Transverse colon (tissue), 4 donors: Measurements from ENCODE around the gene RPTOR. TPM values are rescaled to one million over a fixed set of nuclear protein-coding genes. Genes with fewer than 3 reads are reported as not detected.

ENCODE experiments used
- DNase-seq: peaks from one replicate; pipeline ENCODE4 v3.0.0-alpha.2; 2019
- H3K27ac ChIP-seq, 4 donors: fragments of 200-600 bp; sonication (generic); 2 replicates each; pipeline ENCODE4 v1.5.1; 2016 to 2018; ENCODE audit warnings: inconsistent platforms in 4 of 4
- H3K27me3 ChIP-seq: fragments of 200-600 bp; sonication (generic); 2 replicates; pipeline ENCODE4 v1.5.1; 2017; ENCODE audit warnings: inconsistent platforms
- H3K36me3 ChIP-seq, 4 donors: fragments of 200-600 bp; sonication (generic); 2 replicates each; pipeline ENCODE4 v1.5.1; 2017 to 2019; ENCODE audit warnings: inconsistent platforms in 4 of 4
- H3K4me1 ChIP-seq, 4 donors: fragments of 200-600 bp; sonication (generic); 2 replicates each; pipeline ENCODE4 v1.5.1; 2017 to 2020; ENCODE audit warnings: inconsistent platforms in 4 of 4
- H3K4me3 ChIP-seq, 4 donors: fragments of 200-600 bp; sonication (generic); 1 replicate in 1 of 4; 2 replicates in 3 of 4; pipeline versions ENCODE4 v1.5.1 to v1.6.1; 2017 to 2019; ENCODE audit warnings: inconsistent platforms in 4 of 4
- H3K9me3 ChIP-seq, 2 donors: fragments of 200-600 bp; sonication (generic); 2 replicates each; pipeline ENCODE4 v1.5.1; 2017 to 2019; ENCODE audit warnings: inconsistent platforms in 2 of 2
- EP300 ChIP-seq: sonication (generic); formaldehyde crosslinking; IDR thresholded peaks from one replicate; pipeline ENCODE4 v1.6.1; 2017; ENCODE audit warnings: antibody characterized with exemption, low read depth
- POLR2A ChIP-seq: fragments of 450-650 bp; IDR thresholded peaks from one replicate; pipeline ENCODE4 v1.6.1; 2016; ENCODE audit warnings: antibody characterized with exemption, mild to moderate bottlenecking, moderate library complexity
- POLR2AphosphoS5 ChIP-seq, 3 donors: sonication (generic); formaldehyde crosslinking; IDR thresholded peaks; one replicate each; pipeline ENCODE4 v1.6.1; 2016; ENCODE audit warnings: antibody characterized with exemption in 3 of 3
- WGBS, 2 donors: methylation state at CpG; one replicate each; pipeline ENCODE4 v1.1.5; 2018; ENCODE audit warnings: low coverage in 1 of 2; 5-methylcytosine and 5-hydroxymethylcytosine counted together
- in situ Hi-C, 4 donors: fragments of 200-750 bp; cut with MboI; loops; one replicate each; pipeline versions ENCODE4 v1.15.0 to v1.15.1; 2017; ENCODE audit warnings: low sequenced_read_pairs in 3 of 4, low pct_ligation_motif_present in 1 of 4, low pct_unique_long_range_greater_than_20kb in 1 of 4
- intact Hi-C: fragments of 100-400 bp; cut with DNase I; formaldehyde crosslinking; loops from one replicate; pipeline ENCODE4 v1.15.1; 2023; ENCODE audit warnings: low total_unique reads
- total RNA-seq, 4 donors: library from RNA; depleted of rRNA; stranded (reverse); fragments of >200 nt; gene quantifications; one replicate each; pipeline ENCODE4 v1.1.0, GENCODE V29; 2016
- TF ChIP-seq, protein P1 (sequence below), 5 experiments: fragments of 200-600 bp in 3 of 5; fragments of 450-650 bp in 2 of 5; sonication (generic) in 3 of 5; IDR thresholded peaks; 1 replicate in 2 of 5; 2 replicates in 3 of 5; pipeline ENCODE4 v1.5.1; 2016 to 2017; ENCODE audit warnings: antibody characterized with exemption in 5 of 5, inconsistent platforms in 3 of 5, mild to moderate bottlenecking in 2 of 5, moderate library complexity in 1 of 5

The RPTOR gene
- total RNA-seq, 4 donors from 2014 or later, result 28.9 to 79.3 (median 48.0) TPM

DNA sequence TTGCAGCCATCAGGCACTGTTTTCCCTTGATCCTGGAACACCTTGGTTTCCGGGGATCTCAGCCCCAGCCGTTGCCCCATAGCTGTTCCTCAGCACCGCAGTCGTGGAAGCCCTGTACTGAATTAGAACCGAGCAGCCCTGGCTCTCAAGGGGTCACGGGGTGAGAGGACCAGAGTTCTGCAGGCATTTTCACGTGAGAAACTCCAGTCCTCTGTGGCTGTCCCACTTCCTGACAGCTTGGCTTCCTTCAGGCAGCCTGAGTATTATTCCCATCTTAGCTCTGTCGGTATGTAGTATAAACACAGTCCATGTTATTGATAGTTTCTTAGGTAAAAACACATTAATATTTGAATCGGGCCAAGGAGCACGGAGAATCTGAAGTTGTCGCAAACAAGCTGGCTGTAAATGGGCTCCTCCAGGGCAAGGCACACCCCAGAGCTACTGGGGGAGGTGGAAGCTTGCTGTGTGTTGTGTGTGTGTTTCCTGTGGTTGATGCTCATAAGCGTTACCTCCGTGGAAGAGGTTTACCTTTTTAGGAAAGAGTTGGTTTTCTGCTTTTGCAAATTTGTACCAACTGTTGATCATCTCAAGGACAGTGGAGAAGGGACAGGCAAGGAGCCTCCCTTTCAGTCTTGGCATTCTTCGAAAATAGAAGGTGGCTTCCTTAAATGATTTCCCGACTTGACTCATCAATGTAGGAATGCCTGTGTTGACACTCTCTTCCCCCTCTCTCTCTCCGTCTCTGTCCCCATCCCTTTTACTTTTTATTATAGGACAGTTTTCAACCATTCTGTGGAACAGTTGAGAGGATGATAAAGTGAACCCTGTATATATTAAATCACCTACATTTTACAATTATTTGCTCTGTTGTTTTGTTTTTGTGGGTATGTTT lies 238.1 kb downstream of the RPTOR start:
- H3K4me1 ChIP-seq, result peaks cover 0 to 38% (median 4%) of the 10 kb centered on the region in 4 donors
- no peaks in the 10 kb centered on the region for H3K36me3 ChIP-seq
- no peak overlapping the region for H3K4me3 ChIP-seq
- DNase-seq, result no peak
- intact Hi-C loops, result no loop called here
- peak overlapping the region; percentile 33 to 77 (median 57) for H3K27ac ChIP-seq
- in situ Hi-C loops, result no loop called here
- TF ChIP-seq, protein P1, sequence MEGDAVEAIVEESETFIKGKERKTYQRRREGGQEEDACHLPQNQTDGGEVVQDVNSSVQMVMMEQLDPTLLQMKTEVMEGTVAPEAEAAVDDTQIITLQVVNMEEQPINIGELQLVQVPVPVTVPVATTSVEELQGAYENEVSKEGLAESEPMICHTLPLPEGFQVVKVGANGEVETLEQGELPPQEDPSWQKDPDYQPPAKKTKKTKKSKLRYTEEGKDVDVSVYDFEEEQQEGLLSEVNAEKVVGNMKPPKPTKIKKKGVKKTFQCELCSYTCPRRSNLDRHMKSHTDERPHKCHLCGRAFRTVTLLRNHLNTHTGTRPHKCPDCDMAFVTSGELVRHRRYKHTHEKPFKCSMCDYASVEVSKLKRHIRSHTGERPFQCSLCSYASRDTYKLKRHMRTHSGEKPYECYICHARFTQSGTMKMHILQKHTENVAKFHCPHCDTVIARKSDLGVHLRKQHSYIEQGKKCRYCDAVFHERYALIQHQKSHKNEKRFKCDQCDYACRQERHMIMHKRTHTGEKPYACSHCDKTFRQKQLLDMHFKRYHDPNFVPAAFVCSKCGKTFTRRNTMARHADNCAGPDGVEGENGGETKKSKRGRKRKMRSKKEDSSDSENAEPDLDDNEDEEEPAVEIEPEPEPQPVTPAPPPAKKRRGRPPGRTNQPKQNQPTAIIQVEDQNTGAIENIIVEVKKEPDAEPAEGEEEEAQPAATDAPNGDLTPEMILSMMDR (IDR thresholded peaks at IDR 0.05), result no peak
- TF ChIP-seq POLR2A (no peak), EP300 (no peak), POLR2AphosphoS5 (IDR thresholded peaks at IDR 0.05) (peak in 2 of 3 donors; percentile 59 to 64)
- H3K27me3 ChIP-seq, result no peaks in the 10 kb centered on the region
- no peaks in the 10 kb centered on the region for H3K9me3 ChIP-seq
- 31 to 67% methylated on average over 7 to 16 of the region's 16 CpGs for WGBS, 2 donors

DNA sequence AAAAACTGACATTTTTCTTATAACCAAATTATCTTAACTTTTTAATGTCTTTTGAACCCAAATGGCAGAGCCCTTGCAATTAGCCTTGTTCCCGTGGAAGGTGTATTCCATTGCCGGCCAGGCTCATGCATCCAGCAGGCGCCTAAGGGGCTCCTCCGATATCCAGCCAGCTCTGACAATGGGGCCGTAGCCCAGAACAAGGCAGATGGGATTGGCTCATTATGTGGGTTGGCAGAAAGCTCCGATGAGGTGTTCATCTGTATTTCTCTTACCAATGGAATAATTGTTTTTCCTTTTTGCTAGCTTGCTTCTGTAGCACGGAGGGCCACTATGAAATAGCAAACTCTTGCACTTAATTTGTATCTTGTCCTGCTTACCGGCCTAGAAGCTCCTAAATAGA lies 238.8 kb downstream of the RPTOR start:
- Histone ChIP-seq H3K9me3 (no peaks in the 10 kb centered on the region), H3K27me3 (no peaks in the 10 kb centered on the region), H3K36me3 (no peaks in the 10 kb centered on the region), H3K27ac (peak overlapping the region; percentile 33 to 77 (median 57)), H3K4me1 (peaks cover 0 to 38% (median 4%) of the 10 kb centered on the region in 4 donors), H3K4me3 (no peak overlapping the region)
- 81 to 87% methylated on average over 3 to 8 of the region's 8 CpGs for WGBS, 2 donors
- DNase-seq, result no peak
- in situ Hi-C loops, result no loop called here
- intact Hi-C loops, result no loop called here
- TF ChIP-seq, protein P1 (IDR thresholded peaks at IDR 0.05), result no peak
- TF ChIP-seq EP300 (no peak), POLR2A (no peak), POLR2AphosphoS5 (IDR thresholded peaks at IDR 0.05) (no peak)

DNA sequence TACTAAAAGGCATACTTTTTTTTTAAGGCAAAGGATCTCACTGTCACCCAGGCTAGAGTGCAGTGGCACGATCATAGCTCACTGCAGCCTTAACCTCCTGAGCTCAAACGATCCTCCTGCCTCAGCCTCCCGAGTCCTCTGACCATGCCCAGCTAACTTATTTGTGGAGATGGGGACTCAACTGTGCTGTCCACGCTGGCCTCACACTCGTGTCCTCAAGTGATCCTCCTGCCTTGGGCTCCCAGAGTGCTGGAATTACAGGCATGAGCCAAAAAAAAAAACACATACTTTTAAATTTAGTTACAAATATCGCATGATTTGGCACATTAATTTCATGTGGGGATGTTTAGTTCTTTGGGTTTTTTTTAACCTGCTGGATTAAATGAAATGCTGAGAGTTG lies 239.3 kb downstream of the RPTOR start:
- no peak overlapping the region for H3K4me3 ChIP-seq
- WGBS, 2 donors, result 84 to 100% methylated on average over 2 to 6 of the region's 6 CpGs
- in situ Hi-C loops (no loop called here), intact Hi-C loops (no loop called here)
- H3K9me3 ChIP-seq, result no peaks in the 10 kb centered on the region
- H3K27me3 ChIP-seq, result no peaks in the 10 kb centered on the region
- no peak for DNase-seq
- H3K4me1 ChIP-seq, result peaks cover 0 to 42% (median 4%) of the 10 kb centered on the region in 4 donors
- H3K27ac ChIP-seq, result peak overlapping the region; percentile 33 to 77 (median 57)
- TF ChIP-seq EP300 (no peak), POLR2AphosphoS5 (IDR thresholded peaks at IDR 0.05) (no peak), POLR2A (no peak)
- TF ChIP-seq, protein P1 (IDR thresholded peaks at IDR 0.05), result no peak
- no peaks in the 10 kb centered on the region for H3K36me3 ChIP-seq

DNA sequence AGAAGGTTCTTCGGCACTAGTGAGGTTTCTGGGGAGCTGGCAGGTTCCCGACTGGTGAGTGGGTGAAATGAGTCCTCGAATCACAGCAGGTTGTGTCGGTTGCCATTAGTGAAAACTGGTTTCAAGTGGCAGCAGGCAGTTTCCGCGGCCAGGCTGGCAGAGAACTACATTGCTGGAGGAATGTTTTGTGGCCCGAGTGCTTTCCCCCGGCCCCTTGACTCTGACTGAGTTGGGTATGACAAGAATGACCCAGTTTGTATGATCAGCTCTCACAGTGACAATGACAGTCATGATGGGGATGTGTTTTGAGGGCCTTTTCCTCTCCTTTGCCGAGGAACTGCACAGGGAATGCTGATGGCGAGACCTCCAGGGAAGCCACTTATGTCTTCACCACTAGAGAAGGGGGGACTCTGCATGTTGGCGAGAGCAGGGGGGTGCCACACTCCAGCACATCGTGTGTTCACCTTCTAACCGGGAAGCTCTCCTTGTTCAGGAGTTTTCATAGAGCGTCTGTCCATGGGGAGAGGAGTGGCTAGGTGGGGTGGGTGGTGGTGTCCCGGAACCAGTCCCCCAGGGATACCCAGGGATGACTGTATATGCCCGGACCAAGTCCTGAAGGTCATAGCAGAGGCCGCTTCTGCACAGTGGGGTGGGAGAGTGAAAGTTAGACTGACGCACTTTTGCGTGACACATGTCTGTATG lies 241.0 kb downstream of the RPTOR start:
- peaks cover 0 to 50% (median 7%) of the 10 kb centered on the region in 4 donors for H3K4me1 ChIP-seq

More for the DNA sequence above, 241.0 kb downstream of the RPTOR start:
- H3K27ac ChIP-seq, result no peak overlapping the region
- in situ Hi-C loops (no loop called here), intact Hi-C loops (no loop called here)
- H3K36me3 ChIP-seq, result no peaks in the 10 kb centered on the region
- no peak overlapping the region for H3K4me3 ChIP-seq
- no peaks in the 10 kb centered on the region for H3K27me3 ChIP-seq
- 92 to 96% methylated on average over 9 to 19 of the region's 19 CpGs for WGBS, 2 donors
- no peak for TF ChIP-seq POLR2A
- H3K9me3 ChIP-seq, result no peaks in the 10 kb centered on the region
- no peak for DNase-seq
